ENCODE measurements around the gene VPS51.

- TF ChIP-seq CTCF (IDR thresholded peaks at IDR 0.05; ENCODE audit: low read depth, low read length, missing input control) = no peak
- TF ChIP-seq YY1 (IDR thresholded peaks at IDR 0.05) = no peak
- TF ChIP-seq JUND (IDR thresholded peaks at IDR 0.05) = no peak
- TF ChIP-seq SP1 (IDR thresholded peaks at IDR 0.05) = no peak
- no peak for TF ChIP-seq ATF3 (IDR thresholded peaks at IDR 0.05)
- TF ChIP-seq RAD21 (IDR thresholded peaks at IDR 0.05) = no peak
- TF ChIP-seq EGR1 (IDR thresholded peaks at IDR 0.05; ENCODE audit: low read depth in 2 of 2) = no peak
- TF ChIP-seq TAF1 (conservative IDR thresholded peaks at IDR 0.05) = no peak
Observed at GRCh38 chr11:65147352-65148075, 51.5 kb downstream of the VPS51 start.

Data from liver (tissue), 3 donors.